K562 (cell line): ENCODE data around the gene HKDC1. TPM values are rescaled to one million over a fixed set of nuclear protein-coding genes. Genes with fewer than 3 reads are reported as not detected.

ENCODE experiments used
- BRCA1 ChIP-seq, 2 experiments: fragments of 450-650 bp in 1 of 2; sonication (generic) in 1 of 2; formaldehyde crosslinking in 1 of 2; IDR thresholded peaks; 2 replicates each; pipeline versions ENCODE4 v1.5.0 to v1.6.1; 2017 to 2020; ENCODE audit warnings: mild to moderate bottlenecking in 1 of 2, missing genetic modification reagents in 1 of 2
- CBX3 ChIP-seq, 2 experiments: IDR thresholded peaks; 1 replicate in 1 of 2; 2 replicates in 1 of 2; pipeline ENCODE4 v1.6.1; 2012; ENCODE audit warnings: inconsistent platforms in 2 of 2, low read length in 2 of 2, borderline replicate concordance in 1 of 2, control low read depth in 1 of 2
- COPS2 ChIP-seq: fragments of 450-650 bp; conservative IDR thresholded peaks from 2 replicates; pipeline ENCODE4 v1.6.1; 2016; ENCODE audit warnings: mild to moderate bottlenecking, moderate library complexity
- GTF2E2 ChIP-seq: fragments of 200-800 bp; sonication (Bioruptor generic); IDR thresholded peaks from 2 replicates; pipeline ENCODE4 v1.6.1; 2016; ENCODE audit warnings: missing genetic modification characterization, missing compliant biosample characterization
- MTA2 ChIP-seq: fragments of 450-650 bp; IDR thresholded peaks from 2 replicates; pipeline ENCODE4 v1.6.1; 2016; ENCODE audit warnings: low read depth
- MTF1 ChIP-seq: fragments of 250-450 bp; sonication (Bioruptor Pico); IDR thresholded peaks from 2 replicates; pipeline ENCODE4 v1.9.0; 2021; ENCODE audit warnings: moderate library complexity, mild to moderate bottlenecking, inconsistent platforms, borderline replicate concordance
- polyA plus RNA-seq, 8 experiments: library from polyadenylated mRNA; depleted of rRNA in 4 of 8; stranded (reverse) in 5 of 8; unstranded in 3 of 8; fragments of >200 nt; fragmentation: Nextera tagmentation in 2 of 8; fragmentation: Illumina TruSeq in 1 of 8; extraction: Ambion mirVana in 2 of 8; extraction: Trizol in 1 of 8; gene quantifications; 2 replicates each; pipeline versions ENCODE4 v1.2.1 to v1.2.3, GENCODE V29; 2011 to 2014; ENCODE audit warnings: inconsistent platforms in 1 of 8, missing spikeins in 1 of 8
- total RNA-seq, 7 experiments: library from RNA; depleted of rRNA in 6 of 7; stranded (reverse); fragments of >200 nt in 6 of 7; fragmentation: Illumina TruSeq in 2 of 7; extraction: Trizol in 2 of 7; gene quantifications; 2 replicates each; pipeline versions ENCODE4 v1.2.1 to v1.2.3, GENCODE V29; 2011 to 2021; ENCODE audit warnings: low replicate concordance in 1 of 7
- TF ChIP-seq, protein P1 (sequence below): fragments of 200-600 bp; sonication (generic); IDR thresholded peaks from one replicate; pipeline ENCODE4 v1.6.1; 2012; ENCODE audit warnings: mild to moderate bottlenecking, low read depth, low read length, inconsistent platforms
- TF ChIP-seq, protein P2 (sequence below): IDR thresholded peaks from 3 replicates; pipeline ENCODE4 v1.6.1; 2011; ENCODE audit warnings: borderline replicate concordance, mild to moderate bottlenecking, moderate library complexity; ENCODE audit not compliant: insufficient read length; ENCODE audit errors: extremely low read depth

HKDC1 gene
- total and polyA plus RNA-seq, 9 of the 15 experiments (the other 6 are each of a cell fraction or from before 2014, with no cell fraction given), result 0.04 to 0.22 (median 0.11) TPM; not detected in 5

DNA sequence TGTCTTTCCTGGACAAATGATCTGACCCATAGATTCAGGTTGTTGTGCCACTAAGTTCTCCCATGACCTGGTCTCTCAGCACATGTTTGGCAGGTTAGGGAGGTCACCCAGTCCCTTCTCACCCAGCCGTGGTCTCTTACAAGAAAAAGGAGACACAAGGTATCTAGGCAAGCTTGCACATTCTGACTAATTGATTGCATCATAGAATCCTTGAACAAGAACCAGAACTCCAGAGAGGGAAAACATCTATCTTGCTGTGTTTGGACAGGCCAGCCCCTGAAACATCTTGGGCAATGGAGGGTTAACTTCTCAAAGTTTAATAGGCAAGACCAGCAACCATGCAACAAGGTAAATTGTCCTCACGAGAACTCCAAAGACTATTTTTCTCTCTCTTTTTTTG, 49.6 kb downstream of the HKDC1 start (continued):
- TF ChIP-seq, protein P1, sequence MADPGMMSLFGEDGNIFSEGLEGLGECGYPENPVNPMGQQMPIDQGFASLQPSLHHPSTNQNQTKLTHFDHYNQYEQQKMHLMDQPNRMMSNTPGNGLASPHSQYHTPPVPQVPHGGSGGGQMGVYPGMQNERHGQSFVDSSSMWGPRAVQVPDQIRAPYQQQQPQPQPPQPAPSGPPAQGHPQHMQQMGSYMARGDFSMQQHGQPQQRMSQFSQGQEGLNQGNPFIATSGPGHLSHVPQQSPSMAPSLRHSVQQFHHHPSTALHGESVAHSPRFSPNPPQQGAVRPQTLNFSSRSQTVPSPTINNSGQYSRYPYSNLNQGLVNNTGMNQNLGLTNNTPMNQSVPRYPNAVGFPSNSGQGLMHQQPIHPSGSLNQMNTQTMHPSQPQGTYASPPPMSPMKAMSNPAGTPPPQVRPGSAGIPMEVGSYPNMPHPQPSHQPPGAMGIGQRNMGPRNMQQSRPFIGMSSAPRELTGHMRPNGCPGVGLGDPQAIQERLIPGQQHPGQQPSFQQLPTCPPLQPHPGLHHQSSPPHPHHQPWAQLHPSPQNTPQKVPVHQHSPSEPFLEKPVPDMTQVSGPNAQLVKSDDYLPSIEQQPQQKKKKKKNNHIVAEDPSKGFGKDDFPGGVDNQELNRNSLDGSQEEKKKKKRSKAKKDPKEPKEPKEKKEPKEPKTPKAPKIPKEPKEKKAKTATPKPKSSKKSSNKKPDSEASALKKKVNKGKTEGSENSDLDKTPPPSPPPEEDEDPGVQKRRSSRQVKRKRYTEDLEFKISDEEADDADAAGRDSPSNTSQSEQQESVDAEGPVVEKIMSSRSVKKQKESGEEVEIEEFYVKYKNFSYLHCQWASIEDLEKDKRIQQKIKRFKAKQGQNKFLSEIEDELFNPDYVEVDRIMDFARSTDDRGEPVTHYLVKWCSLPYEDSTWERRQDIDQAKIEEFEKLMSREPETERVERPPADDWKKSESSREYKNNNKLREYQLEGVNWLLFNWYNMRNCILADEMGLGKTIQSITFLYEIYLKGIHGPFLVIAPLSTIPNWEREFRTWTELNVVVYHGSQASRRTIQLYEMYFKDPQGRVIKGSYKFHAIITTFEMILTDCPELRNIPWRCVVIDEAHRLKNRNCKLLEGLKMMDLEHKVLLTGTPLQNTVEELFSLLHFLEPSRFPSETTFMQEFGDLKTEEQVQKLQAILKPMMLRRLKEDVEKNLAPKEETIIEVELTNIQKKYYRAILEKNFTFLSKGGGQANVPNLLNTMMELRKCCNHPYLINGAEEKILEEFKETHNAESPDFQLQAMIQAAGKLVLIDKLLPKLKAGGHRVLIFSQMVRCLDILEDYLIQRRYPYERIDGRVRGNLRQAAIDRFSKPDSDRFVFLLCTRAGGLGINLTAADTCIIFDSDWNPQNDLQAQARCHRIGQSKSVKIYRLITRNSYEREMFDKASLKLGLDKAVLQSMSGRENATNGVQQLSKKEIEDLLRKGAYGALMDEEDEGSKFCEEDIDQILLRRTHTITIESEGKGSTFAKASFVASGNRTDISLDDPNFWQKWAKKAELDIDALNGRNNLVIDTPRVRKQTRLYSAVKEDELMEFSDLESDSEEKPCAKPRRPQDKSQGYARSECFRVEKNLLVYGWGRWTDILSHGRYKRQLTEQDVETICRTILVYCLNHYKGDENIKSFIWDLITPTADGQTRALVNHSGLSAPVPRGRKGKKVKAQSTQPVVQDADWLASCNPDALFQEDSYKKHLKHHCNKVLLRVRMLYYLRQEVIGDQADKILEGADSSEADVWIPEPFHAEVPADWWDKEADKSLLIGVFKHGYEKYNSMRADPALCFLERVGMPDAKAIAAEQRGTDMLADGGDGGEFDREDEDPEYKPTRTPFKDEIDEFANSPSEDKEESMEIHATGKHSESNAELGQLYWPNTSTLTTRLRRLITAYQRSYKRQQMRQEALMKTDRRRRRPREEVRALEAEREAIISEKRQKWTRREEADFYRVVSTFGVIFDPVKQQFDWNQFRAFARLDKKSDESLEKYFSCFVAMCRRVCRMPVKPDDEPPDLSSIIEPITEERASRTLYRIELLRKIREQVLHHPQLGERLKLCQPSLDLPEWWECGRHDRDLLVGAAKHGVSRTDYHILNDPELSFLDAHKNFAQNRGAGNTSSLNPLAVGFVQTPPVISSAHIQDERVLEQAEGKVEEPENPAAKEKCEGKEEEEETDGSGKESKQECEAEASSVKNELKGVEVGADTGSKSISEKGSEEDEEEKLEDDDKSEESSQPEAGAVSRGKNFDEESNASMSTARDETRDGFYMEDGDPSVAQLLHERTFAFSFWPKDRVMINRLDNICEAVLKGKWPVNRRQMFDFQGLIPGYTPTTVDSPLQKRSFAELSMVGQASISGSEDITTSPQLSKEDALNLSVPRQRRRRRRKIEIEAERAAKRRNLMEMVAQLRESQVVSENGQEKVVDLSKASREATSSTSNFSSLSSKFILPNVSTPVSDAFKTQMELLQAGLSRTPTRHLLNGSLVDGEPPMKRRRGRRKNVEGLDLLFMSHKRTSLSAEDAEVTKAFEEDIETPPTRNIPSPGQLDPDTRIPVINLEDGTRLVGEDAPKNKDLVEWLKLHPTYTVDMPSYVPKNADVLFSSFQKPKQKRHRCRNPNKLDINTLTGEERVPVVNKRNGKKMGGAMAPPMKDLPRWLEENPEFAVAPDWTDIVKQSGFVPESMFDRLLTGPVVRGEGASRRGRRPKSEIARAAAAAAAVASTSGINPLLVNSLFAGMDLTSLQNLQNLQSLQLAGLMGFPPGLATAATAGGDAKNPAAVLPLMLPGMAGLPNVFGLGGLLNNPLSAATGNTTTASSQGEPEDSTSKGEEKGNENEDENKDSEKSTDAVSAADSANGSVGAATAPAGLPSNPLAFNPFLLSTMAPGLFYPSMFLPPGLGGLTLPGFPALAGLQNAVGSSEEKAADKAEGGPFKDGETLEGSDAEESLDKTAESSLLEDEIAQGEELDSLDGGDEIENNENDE, result no peak
- TF ChIP-seq GTF2E2 (tag) (no peak), BRCA1 (IDR thresholded peaks at IDR 0.05) (no peak), BRCA1 (CRISPR knock-in tag; IDR thresholded peaks at IDR 0.05) (no peak), MTF1 (CRISPR knock-in tag) (no peak), CBX3 (IDR thresholded peaks at IDR 0.05; ENCODE audit: borderline replicate concordance in 1 of 2, low read length in 2 of 2) (no peak), MTA2 (no peak), COPS2 (no peak)
- TF ChIP-seq, protein P2, sequence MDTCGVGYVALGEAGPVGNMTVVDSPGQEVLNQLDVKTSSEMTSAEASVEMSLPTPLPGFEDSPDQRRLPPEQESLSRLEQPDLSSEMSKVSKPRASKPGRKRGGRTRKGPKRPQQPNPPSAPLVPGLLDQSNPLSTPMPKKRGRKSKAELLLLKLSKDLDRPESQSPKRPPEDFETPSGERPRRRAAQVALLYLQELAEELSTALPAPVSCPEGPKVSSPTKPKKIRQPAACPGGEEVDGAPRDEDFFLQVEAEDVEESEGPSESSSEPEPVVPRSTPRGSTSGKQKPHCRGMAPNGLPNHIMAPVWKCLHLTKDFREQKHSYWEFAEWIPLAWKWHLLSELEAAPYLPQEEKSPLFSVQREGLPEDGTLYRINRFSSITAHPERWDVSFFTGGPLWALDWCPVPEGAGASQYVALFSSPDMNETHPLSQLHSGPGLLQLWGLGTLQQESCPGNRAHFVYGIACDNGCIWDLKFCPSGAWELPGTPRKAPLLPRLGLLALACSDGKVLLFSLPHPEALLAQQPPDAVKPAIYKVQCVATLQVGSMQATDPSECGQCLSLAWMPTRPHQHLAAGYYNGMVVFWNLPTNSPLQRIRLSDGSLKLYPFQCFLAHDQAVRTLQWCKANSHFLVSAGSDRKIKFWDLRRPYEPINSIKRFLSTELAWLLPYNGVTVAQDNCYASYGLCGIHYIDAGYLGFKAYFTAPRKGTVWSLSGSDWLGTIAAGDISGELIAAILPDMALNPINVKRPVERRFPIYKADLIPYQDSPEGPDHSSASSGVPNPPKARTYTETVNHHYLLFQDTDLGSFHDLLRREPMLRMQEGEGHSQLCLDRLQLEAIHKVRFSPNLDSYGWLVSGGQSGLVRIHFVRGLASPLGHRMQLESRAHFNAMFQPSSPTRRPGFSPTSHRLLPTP, result no peak
